C4-2B (cell line): Measurements from ENCODE around the gene TECTA.

ENCODE experiments used
- CTCF ChIP-seq: fragments of 450-650 bp; conservative IDR thresholded peaks from 2 replicates; pipeline ENCODE4 v1.5.1; 2017; ENCODE audit warnings: mild to moderate bottlenecking
- ZFX ChIP-seq: fragments of 450-650 bp; IDR thresholded peaks from 2 replicates; pipeline ENCODE4 v1.6.1; 2017

DNA sequence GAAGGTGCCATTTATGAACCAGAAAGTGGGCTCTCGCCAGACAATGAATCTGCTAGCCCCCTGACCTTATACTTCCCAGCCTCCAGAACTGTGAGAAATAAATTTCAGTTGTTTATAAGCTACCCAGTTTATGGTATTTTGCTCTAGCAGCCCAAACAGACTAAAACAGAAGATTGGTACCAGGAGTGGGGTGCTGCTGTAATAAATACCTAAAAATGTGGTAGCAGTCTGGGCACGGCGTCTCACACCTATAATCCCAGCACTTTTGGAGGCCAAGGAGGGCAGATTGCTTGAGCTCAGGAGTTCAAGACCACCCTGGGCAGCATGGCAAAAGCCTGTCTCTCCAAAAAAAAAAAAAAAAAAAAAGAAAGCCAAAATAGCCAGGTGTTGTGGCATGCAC lies 21.3 kb downstream of the TECTA start:
- TF ChIP-seq CTCF (no peak), ZFX (no peak)
